ENCODE measurements around the gene KCNB1.

Gene KCNB1

GRCh38 chr20:49409302-49409974 is 73.0 kb downstream of the KCNB1 start:
- TF ChIP-seq, protein P1, sequence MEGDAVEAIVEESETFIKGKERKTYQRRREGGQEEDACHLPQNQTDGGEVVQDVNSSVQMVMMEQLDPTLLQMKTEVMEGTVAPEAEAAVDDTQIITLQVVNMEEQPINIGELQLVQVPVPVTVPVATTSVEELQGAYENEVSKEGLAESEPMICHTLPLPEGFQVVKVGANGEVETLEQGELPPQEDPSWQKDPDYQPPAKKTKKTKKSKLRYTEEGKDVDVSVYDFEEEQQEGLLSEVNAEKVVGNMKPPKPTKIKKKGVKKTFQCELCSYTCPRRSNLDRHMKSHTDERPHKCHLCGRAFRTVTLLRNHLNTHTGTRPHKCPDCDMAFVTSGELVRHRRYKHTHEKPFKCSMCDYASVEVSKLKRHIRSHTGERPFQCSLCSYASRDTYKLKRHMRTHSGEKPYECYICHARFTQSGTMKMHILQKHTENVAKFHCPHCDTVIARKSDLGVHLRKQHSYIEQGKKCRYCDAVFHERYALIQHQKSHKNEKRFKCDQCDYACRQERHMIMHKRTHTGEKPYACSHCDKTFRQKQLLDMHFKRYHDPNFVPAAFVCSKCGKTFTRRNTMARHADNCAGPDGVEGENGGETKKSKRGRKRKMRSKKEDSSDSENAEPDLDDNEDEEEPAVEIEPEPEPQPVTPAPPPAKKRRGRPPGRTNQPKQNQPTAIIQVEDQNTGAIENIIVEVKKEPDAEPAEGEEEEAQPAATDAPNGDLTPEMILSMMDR (IDR thresholded peaks at IDR 0.05; ENCODE audit: low read depth, low read length), result no peak
- H3K4me3 ChIP-seq (ENCODE audit: low read depth, low read length), result no peak overlapping the region
- in situ Hi-C loops (cut with HindIII; ENCODE audit: low sequenced_read_pairs), result no loop called here
- DNase-seq (ENCODE audit: low read depth, low spot score), result no peak

GRCh38 chr20:49408509-49409104 is 73.9 kb downstream of the KCNB1 start:
- TF ChIP-seq, protein P1 (IDR thresholded peaks at IDR 0.05; ENCODE audit: low read depth, low read length), result no peak
- in situ Hi-C loops (cut with HindIII; ENCODE audit: low sequenced_read_pairs), result no loop called here
- no peak overlapping the region for H3K4me3 ChIP-seq (ENCODE audit: low read depth, low read length)
- DNase-seq (ENCODE audit: low read depth, low spot score), result no peak

- TF ChIP-seq, protein P1 (IDR thresholded peaks at IDR 0.05; ENCODE audit: low read depth, low read length), result no peak
- DNase-seq (ENCODE audit: low read depth, low spot score), result no peak
- in situ Hi-C loops (cut with HindIII; ENCODE audit: low sequenced_read_pairs), result no loop called here
- H3K4me3 ChIP-seq (ENCODE audit: low read depth, low read length), result no peak overlapping the region
These were observed 75.8 kb downstream of the KCNB1 start for GRCh38 chr20:49406666-49407065.

DNA sequence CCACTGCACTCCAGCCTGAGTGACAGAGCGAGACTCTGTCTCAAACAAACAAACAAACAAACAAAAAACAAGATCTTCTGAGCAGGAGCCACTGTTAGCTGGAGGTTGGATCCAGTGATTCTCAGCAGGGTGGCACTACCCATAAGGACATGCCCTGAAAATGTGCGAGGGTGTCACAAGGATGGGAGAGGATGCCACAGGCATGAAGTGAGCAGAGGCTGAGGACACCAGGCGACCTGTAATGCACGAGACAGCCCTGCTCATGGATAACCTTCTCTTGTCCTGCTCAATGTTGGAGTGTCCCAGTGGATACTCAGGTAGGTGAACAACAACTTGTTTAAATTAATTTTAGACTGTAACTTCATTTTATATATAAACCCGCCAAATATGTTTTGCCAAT is 76.8 kb downstream of the KCNB1 start:
- in situ Hi-C loops (cut with HindIII; ENCODE audit: low sequenced_read_pairs), result no loop called here
- H3K4me3 ChIP-seq (ENCODE audit: low read depth, low read length), result no peak overlapping the region
- no peak for DNase-seq (ENCODE audit: low read depth, low spot score)
- TF ChIP-seq, protein P1 (IDR thresholded peaks at IDR 0.05; ENCODE audit: low read depth, low read length), result no peak

GRCh38 chr20:49405062-49405683 is 77.3 kb downstream of the KCNB1 start:
- H3K4me3 ChIP-seq (ENCODE audit: low read depth, low read length), result no peak overlapping the region
- no peak for DNase-seq (ENCODE audit: low read depth, low spot score)
- in situ Hi-C loops (cut with HindIII; ENCODE audit: low sequenced_read_pairs), result no loop called here
- TF ChIP-seq, protein P1 (IDR thresholded peaks at IDR 0.05; ENCODE audit: low read depth, low read length), result no peak

DNA sequence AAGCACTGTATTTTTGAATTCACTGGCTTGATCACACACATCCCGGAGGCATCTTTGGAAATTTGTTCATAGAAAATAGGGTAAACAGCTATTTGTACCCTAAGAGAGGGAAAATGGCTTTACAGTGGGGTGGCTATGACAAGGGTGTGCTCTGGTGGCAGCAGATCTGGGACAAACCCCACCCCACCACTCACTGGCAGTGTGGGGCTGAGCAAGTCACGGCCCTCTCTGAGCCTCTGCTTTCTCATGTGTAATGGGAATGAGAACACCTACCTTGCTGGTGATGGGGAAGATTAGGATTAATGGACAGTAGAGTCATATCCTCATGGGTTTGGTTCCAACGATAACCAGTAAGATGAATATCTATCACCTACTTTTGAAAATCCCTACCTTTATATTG is 78.0 kb downstream of the KCNB1 start:
- in situ Hi-C loops (cut with HindIII; ENCODE audit: low sequenced_read_pairs), result no loop called here
- H3K4me3 ChIP-seq (ENCODE audit: low read depth, low read length), result no peak overlapping the region
- DNase-seq (ENCODE audit: low read depth, low spot score), result no peak
- TF ChIP-seq, protein P1 (IDR thresholded peaks at IDR 0.05; ENCODE audit: low read depth, low read length), result no peak
